ENCODE data around the gene MRPL17. TPM values are rescaled to one million over a fixed set of nuclear protein-coding genes. Genes with fewer than 3 reads are reported as not detected.

MRPL17 gene
- total and polyA plus RNA-seq, 2 of the 13 experiments (the other 11 are each of a cell fraction or from before 2014, with no cell fraction given), result 59.4 to 90.0 TPM

DNA sequence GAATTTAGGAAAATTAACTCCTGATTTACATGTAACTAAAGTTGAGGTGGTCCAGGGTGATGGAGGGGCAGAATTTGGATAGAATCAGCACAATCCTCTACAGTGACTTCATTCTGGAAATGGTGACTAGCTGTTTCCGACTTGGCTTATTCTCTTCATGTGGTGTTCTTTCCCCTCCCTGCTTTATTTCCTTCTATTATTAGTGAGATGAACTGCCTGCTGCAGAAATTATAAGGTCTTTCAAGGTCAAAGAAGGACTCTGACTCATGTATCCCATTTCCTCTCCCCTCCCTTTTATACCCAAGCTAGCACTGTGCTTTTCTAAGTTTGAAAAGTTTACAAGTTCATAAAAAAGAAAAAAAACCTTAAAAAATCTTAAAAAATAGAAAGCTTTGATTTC, 12.2 kb upstream of the MRPL17 start:
- TF ChIP-seq ZNF18 (CRISPR knock-in tag; IDR thresholded peaks at IDR 0.05; ENCODE audit: insufficient replicate concordance) (no peak), FOXK1 (CRISPR knock-in tag; IDR thresholded peaks at IDR 0.05; ENCODE audit: borderline replicate concordance, low read depth) (no peak), FLYWCH1 (CRISPR knock-in tag; IDR thresholded peaks at IDR 0.05) (no peak), NAIF1 (CRISPR knock-in tag; IDR thresholded peaks at IDR 0.05; ENCODE audit: borderline replicate concordance) (no peak), BRD4 (CRISPR knock-in tag; IDR thresholded peaks at IDR 0.05) (no peak), ZKSCAN5 (CRISPR knock-in tag; IDR thresholded peaks at IDR 0.05) (no peak), ZNF652 (CRISPR knock-in tag; IDR thresholded peaks at IDR 0.05; ENCODE audit: borderline replicate concordance, low read depth) (no peak), ZZZ3 (CRISPR knock-in tag; IDR thresholded peaks at IDR 0.05; ENCODE audit: borderline replicate concordance) (no peak), NCOA1 (CRISPR knock-in tag; IDR thresholded peaks at IDR 0.05) (no peak), ZMAT3 (CRISPR knock-in tag; conservative IDR thresholded peaks at IDR 0.05) (no peak)
- TF ChIP-seq, protein P1, sequence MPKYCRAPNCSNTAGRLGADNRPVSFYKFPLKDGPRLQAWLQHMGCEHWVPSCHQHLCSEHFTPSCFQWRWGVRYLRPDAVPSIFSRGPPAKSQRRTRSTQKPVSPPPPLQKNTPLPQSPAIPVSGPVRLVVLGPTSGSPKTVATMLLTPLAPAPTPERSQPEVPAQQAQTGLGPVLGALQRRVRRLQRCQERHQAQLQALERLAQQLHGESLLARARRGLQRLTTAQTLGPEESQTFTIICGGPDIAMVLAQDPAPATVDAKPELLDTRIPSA (CRISPR knock-in tag; IDR thresholded peaks at IDR 0.05; ENCODE audit: borderline replicate concordance), result no peak
- TF ChIP-seq, protein P2, sequence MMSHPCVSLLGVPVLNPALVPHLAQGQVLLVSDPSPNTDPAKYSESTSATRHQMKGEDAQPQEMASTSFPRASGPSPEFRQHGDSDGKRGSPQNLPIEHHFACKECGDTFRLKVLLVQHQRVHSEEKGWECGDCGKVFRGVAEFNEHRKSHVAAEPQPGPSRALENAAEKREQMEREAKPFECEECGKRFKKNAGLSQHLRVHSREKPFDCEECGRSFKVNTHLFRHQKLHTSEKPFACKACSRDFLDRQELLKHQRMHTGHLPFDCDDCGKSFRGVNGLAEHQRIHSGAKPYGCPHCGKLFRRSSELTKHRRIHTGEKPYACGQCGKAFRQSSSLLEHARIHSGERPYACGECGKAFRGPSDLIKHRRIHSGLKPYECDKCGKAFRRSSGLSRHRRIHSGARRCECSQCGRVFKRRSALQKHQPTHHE (CRISPR knock-in tag; IDR thresholded peaks at IDR 0.05; ENCODE audit: borderline replicate concordance), result no peak
- no peaks in the 10 kb centered on the region for H3K9me3 ChIP-seq (ENCODE audit: low read length)
- H3K27ac ChIP-seq (ENCODE audit: extremely low read length, insufficient read depth, low read length), result no peak overlapping the region
- 5% methylated on average over 1 of the region's 1 CpG for WGBS (ENCODE audit: low lambda C conversion rate)
- H3K4me3 ChIP-seq (replicated peaks in 1 of 3; ENCODE audit: insufficient read depth in 1 of 3, low read depth in 2 of 3, low read length in 3 of 3), result no peak overlapping the region
- no peak overlapping the region for H2AFZ ChIP-seq (ENCODE audit: low read length)
- in situ Hi-C loops (cut with HindIII; ENCODE audit: extremely low pct_ligation_motif_present, low pct_unique_long_range_greater_than_20kb) (no loop called here), intact Hi-C loops (cut with micrococcal nuclease; ENCODE audit: unreplicated experiment) (no loop called here)
- H3K9ac ChIP-seq (ENCODE audit: insufficient read depth, low read depth, low read length), result no peak overlapping the region
- ATAC-seq, result no peak
- BruUV-seq (replicated peaks), result no TSS peak
- H3K4me2 ChIP-seq (ENCODE audit: low read depth, low read length), result no peak overlapping the region
- H4K20me1 ChIP-seq (ENCODE audit: insufficient read depth, low read length), result no peaks in the 10 kb centered on the region
- H3K36me3 ChIP-seq (replicated peaks in 1 of 2; ENCODE audit: control insufficient read depth in 1 of 2, insufficient read depth in 2 of 2, low read length in 2 of 2), result no peaks in the 10 kb centered on the region
- H3K4me1 ChIP-seq (ENCODE audit: insufficient read depth, low read length), result peaks cover 5% of the 10 kb centered on the region; the same call in 1 of the 2 replicates
- ChIA-PET CTCF (ENCODE audit: low intra/inter-chr PET ratio, low total read pairs) (no interaction called here), POLR2A (no interaction called here)
- DNase-seq (ENCODE audit: low spot score), result no peak
- peaks cover 0 to 9% of the 10 kb centered on the region in 2 experiments; a peak in 2 of 5 replicates for H3K27me3 ChIP-seq (ENCODE audit: control insufficient read depth in 1 of 2, insufficient read depth in 2 of 2, low read length in 2 of 2)
- FAIRE-seq, result no peak
- no peaks in the 10 kb centered on the region for H3K79me2 ChIP-seq (ENCODE audit: insufficient read depth, low read length)

Measured in HepG2 (cell line).